HCT116 (cell line): Measurements from ENCODE around the gene THG1L.

Source experiments
- ATF3 ChIP-seq: IDR thresholded peaks from 2 replicates; pipeline ENCODE4 v1.6.1; 2012
- POLR2AphosphoS5 ChIP-seq: IDR thresholded peaks from 2 replicates; pipeline ENCODE4 v1.6.1; 2011; ENCODE audit warnings: mild to moderate bottlenecking, low read depth, low read length, moderate library complexity
- TF ChIP-seq, protein P1 (sequence below): IDR thresholded peaks from 2 replicates; pipeline ENCODE4 v1.6.1; 2012
- TF ChIP-seq, protein P2 (sequence below), 3 experiments: fragments of 200-600 bp in 1 of 3; sonication (generic) in 1 of 3; IDR thresholded peaks in 2 of 3; conservative IDR thresholded peaks in 1 of 3; 2 replicates each; pipeline ENCODE4 v1.5.1; 2012 to 2017; ENCODE audit warnings: low read depth in 2 of 3, low read length in 2 of 3, antibody characterized with exemption in 1 of 3, borderline replicate concordance in 1 of 3, control low read depth in 1 of 3, mild to moderate bottlenecking in 1 of 3, mixed read lengths in 1 of 3, mixed run types in 1 of 3, moderate library complexity in 1 of 3; ENCODE audit not compliant: insufficient read depth in 1 of 3

DNA sequence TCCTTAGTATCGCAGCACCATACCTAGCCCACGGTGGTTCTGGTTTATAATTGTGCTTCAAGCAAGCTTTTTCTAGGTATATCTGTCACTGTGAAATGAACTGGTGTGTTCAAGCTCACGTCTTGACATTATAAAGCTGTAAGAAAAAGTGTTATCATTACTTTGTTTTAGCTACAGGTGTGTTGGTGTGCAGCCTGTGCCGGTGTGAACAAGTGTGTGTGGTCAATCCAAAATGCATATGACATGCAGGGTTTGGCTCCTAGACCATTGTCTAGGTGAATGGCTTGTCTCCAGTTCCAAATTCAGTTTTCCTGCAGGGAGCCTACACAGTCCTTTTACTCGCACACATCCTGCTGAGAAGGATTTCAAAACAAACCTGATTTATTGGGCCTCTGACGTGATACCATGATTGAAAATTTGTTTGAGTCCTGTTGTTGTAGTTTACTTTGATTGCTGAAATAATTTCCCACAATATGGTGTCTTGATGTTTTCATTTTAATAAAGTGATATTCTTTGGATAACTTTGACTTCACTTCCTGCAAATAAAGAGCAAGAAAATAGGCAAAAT lies 16.0 kb downstream of the THG1L start:
- TF ChIP-seq, protein P1, sequence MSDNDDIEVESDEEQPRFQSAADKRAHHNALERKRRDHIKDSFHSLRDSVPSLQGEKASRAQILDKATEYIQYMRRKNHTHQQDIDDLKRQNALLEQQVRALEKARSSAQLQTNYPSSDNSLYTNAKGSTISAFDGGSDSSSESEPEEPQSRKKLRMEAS, result no peak
- TF ChIP-seq, protein P2, sequence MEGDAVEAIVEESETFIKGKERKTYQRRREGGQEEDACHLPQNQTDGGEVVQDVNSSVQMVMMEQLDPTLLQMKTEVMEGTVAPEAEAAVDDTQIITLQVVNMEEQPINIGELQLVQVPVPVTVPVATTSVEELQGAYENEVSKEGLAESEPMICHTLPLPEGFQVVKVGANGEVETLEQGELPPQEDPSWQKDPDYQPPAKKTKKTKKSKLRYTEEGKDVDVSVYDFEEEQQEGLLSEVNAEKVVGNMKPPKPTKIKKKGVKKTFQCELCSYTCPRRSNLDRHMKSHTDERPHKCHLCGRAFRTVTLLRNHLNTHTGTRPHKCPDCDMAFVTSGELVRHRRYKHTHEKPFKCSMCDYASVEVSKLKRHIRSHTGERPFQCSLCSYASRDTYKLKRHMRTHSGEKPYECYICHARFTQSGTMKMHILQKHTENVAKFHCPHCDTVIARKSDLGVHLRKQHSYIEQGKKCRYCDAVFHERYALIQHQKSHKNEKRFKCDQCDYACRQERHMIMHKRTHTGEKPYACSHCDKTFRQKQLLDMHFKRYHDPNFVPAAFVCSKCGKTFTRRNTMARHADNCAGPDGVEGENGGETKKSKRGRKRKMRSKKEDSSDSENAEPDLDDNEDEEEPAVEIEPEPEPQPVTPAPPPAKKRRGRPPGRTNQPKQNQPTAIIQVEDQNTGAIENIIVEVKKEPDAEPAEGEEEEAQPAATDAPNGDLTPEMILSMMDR (IDR thresholded peaks at IDR 0.05 in 2 of 3, conservative IDR thresholded peaks at IDR 0.05 in 1 of 3; ENCODE audit: borderline replicate concordance in 1 of 3, insufficient read depth in 1 of 3, low read depth in 2 of 3, low read length in 2 of 3), result no peak
- no peak for TF ChIP-seq ATF3
- TF ChIP-seq POLR2AphosphoS5, result no peak
